OCI-LY7 (cell line): ENCODE data around the gene SMTNL2. TPM values are rescaled to one million over a fixed set of nuclear protein-coding genes. Genes with fewer than 3 reads are reported as not detected.

Source experiments
- BruUV-seq: library from RNA; stranded (reverse); fragments of 400-500 nt; replicated peaks from 2 replicates; lab custom pipeline; 2021; lab: Mats Ljungman, UMichigan
- CTCF ChIA-PET: fragments of 300-600 bp; sonication (Branson Sonifier 250); formaldehyde crosslinking; loops from one replicate; lab custom pipeline; 2022; ENCODE audit warnings: antibody characterized with exemption; ENCODE audit not compliant: unreplicated experiment; lab: Charles Lee
- POLR2A ChIA-PET: fragments of 300-600 bp; sonication (Branson Sonifier 250); formaldehyde crosslinking; loops from one replicate; lab custom pipeline; 2022; ENCODE audit warnings: antibody characterized with exemption; lab: Charles Lee
- DNase-seq: peaks from one replicate; pipeline ENCODE4 v3.0.0-alpha.2; 2015; ENCODE audit warnings: low spot score
- H2AFZ ChIP-seq: fragments of 200-600 bp; sonication (generic), shearing (Covaris generic); 2 replicates; pipeline ENCODE4 v1.6.1; 2014; ENCODE audit warnings: mild to moderate bottlenecking, antibody characterized with exemption, low read length, moderate library complexity
- H3K27ac ChIP-seq: fragments of 200-600 bp; sonication (generic); 2 replicates; pipeline ENCODE4 v1.5.1; 2014; ENCODE audit warnings: mixed run types, low read depth, mild to moderate bottlenecking, moderate library complexity, low read length, inconsistent platforms; ENCODE audit not compliant: poor library complexity, severe bottlenecking
- H3K36me3 ChIP-seq: fragments of 200-600 bp; sonication (generic); 2 replicates; pipeline ENCODE4 v1.6.1; 2014; ENCODE audit warnings: mild to moderate bottlenecking, antibody characterized with exemption, low read length, moderate library complexity, mixed read lengths; ENCODE audit not compliant: insufficient read depth
- H3K4me1 ChIP-seq: fragments of 200-600 bp; sonication (generic); 2 replicates; pipeline ENCODE4 v1.5.1; 2014; ENCODE audit warnings: mild to moderate bottlenecking, low read length; ENCODE audit not compliant: insufficient read depth, poor library complexity, severe bottlenecking
- H3K4me2 ChIP-seq: fragments of 200-600 bp; sonication (generic); 2 replicates; pipeline ENCODE4 v1.6.1; 2014; ENCODE audit warnings: mild to moderate bottlenecking, low read length
- H3K4me3 ChIP-seq: fragments of 200-600 bp; sonication (generic); 2 replicates; pipeline ENCODE4 v1.5.1; 2014; ENCODE audit warnings: mild to moderate bottlenecking, low read depth, low read length; ENCODE audit not compliant: poor library complexity, severe bottlenecking
- H3K79me2 ChIP-seq: fragments of 200-600 bp; sonication (generic); 2 replicates; pipeline ENCODE4 v1.6.1; 2016; ENCODE audit warnings: low read depth, mild to moderate bottlenecking, low read length, moderate library complexity, mixed read lengths; ENCODE audit not compliant: insufficient read depth
- H3K9me2 ChIP-seq: fragments of 200-600 bp; sonication (generic); 2 replicates; pipeline ENCODE4 v1.6.1; 2016; ENCODE audit warnings: mild to moderate bottlenecking, low read length, mixed read lengths; ENCODE audit not compliant: insufficient read depth
- H3K9me3 ChIP-seq: fragments of 200-600 bp; sonication (generic); 2 replicates; pipeline ENCODE4 v1.6.1; 2014; ENCODE audit warnings: mild to moderate bottlenecking, mixed run types, low read length, mixed read lengths
- H4K20me1 ChIP-seq: fragments of 200-600 bp; sonication (generic); 2 replicates; pipeline ENCODE4 v1.6.1; 2014; ENCODE audit warnings: mild to moderate bottlenecking, antibody characterized with exemption, low read length, moderate library complexity, mixed read lengths; ENCODE audit not compliant: insufficient read depth
- EZH2phosphoT487 ChIP-seq: fragments of 200-600 bp; sonication (generic); IDR thresholded peaks from 2 replicates; pipeline ENCODE4 v1.6.1; 2018; ENCODE audit warnings: low read depth, borderline replicate concordance, mild to moderate bottlenecking, mixed run types, antibody characterized with exemption, low read length, moderate library complexity, mixed read lengths
- intact Hi-C: fragments of 100-400 bp; cut with micrococcal nuclease; formaldehyde crosslinking; loops from one replicate; pipeline ENCODE4 v1.10.0; 2022; ENCODE audit not compliant: unreplicated experiment
- total RNA-seq, 2 experiments: library from RNA; depleted of rRNA in 1 of 2; stranded (reverse); fragments of >200 nt in 1 of 2; shearing (Covaris generic) in 1 of 2; gene quantifications; 2 replicates each; pipeline ENCODE4 v1.2.3, GENCODE V29; 2014 to 2022
- TF ChIP-seq, protein P1 (sequence below): fragments of 200-600 bp; sonication (generic); conservative IDR thresholded peaks from 2 replicates; pipeline ENCODE4 v1.5.1; 2014; ENCODE audit warnings: mild to moderate bottlenecking, antibody characterized with exemption, low read length, moderate library complexity, mixed read lengths

The SMTNL2 gene
- total RNA-seq, 2 experiments from 2014 or later: not detected

- BruUV-seq: no TSS peak
- TF ChIP-seq, protein P1, sequence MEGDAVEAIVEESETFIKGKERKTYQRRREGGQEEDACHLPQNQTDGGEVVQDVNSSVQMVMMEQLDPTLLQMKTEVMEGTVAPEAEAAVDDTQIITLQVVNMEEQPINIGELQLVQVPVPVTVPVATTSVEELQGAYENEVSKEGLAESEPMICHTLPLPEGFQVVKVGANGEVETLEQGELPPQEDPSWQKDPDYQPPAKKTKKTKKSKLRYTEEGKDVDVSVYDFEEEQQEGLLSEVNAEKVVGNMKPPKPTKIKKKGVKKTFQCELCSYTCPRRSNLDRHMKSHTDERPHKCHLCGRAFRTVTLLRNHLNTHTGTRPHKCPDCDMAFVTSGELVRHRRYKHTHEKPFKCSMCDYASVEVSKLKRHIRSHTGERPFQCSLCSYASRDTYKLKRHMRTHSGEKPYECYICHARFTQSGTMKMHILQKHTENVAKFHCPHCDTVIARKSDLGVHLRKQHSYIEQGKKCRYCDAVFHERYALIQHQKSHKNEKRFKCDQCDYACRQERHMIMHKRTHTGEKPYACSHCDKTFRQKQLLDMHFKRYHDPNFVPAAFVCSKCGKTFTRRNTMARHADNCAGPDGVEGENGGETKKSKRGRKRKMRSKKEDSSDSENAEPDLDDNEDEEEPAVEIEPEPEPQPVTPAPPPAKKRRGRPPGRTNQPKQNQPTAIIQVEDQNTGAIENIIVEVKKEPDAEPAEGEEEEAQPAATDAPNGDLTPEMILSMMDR: no peak
- TF ChIP-seq EZH2phosphoT487: no peak
- DNase-seq: no peak
- Histone ChIP-seq H4K20me1 (no peaks in the 10 kb centered on the region), H3K4me3 (no peak overlapping the region), H3K27ac (no peak overlapping the region), H3K36me3 (no peaks in the 10 kb centered on the region), H3K9me3 (no peaks in the 10 kb centered on the region), H3K4me1 (no peaks in the 10 kb centered on the region), H3K79me2 (no peaks in the 10 kb centered on the region), H3K9me2 (no peaks in the 10 kb centered on the region), H2AFZ (no peak overlapping the region), H3K4me2 (no peak overlapping the region)
- intact Hi-C loops: no loop called here
- POLR2A ChIA-PET: interaction anchor here (0.6 kb wide), 1 partner anchor 102 kb away, joined by 4 read pairs; no protein-coding TSS in a partner anchor
- CTCF ChIA-PET: no interaction called here
These were observed 7.2 kb downstream of the SMTNL2 start for GRCh38 chr17:4591529-4591928.

- no peaks in the 10 kb centered on the region for H3K4me1 ChIP-seq
- TF ChIP-seq, protein P1: no peak
- no peak for TF ChIP-seq EZH2phosphoT487
- CTCF ChIA-PET: no interaction called here
- BruUV-seq: no TSS peak
- POLR2A ChIA-PET: interaction anchor here (0.6 kb wide), 2 partner anchors 38 to 103 kb away, joined by 4 to 6 read pairs; no protein-coding TSS in a partner anchor
- no peak overlapping the region for H2AFZ ChIP-seq
- no peaks in the 10 kb centered on the region for H3K9me2 ChIP-seq
- no peak overlapping the region for H3K4me2 ChIP-seq
- H3K79me2 ChIP-seq: no peaks in the 10 kb centered on the region
- intact Hi-C loops: no loop called here
- no peak overlapping the region for H3K27ac ChIP-seq
- H3K9me3 ChIP-seq: no peaks in the 10 kb centered on the region
- no peaks in the 10 kb centered on the region for H4K20me1 ChIP-seq
- H3K36me3 ChIP-seq: no peaks in the 10 kb centered on the region
- no peak overlapping the region for H3K4me3 ChIP-seq
- DNase-seq: no peak
These were observed 8.1 kb downstream of the SMTNL2 start for GRCh38 chr17:4592240-4593005.

DNA sequence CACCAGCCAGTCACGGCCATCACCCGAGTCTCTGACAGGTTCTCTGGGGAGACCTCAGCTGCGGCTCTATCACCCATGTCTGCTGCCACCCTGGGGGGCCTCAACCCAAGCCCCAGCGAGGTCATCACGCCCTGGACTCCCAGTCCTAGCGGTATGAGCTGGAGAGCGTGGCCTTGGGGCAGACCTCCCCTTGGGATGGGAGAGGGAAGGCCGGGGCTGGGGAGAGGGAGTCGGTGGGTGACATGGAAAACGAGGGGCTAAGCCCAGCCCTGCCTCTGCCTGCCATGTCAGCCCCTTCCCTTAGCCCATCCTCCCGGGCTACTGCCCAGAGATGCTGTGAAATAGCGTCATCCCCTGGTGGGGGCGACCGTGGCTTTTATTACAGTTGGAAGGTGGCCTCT is 8.7 kb downstream of the SMTNL2 start:
- no peaks in the 10 kb centered on the region for H3K9me2 ChIP-seq
- TF ChIP-seq EZH2phosphoT487: no peak
- TF ChIP-seq, protein P1: no peak
- no peak overlapping the region for H3K4me3 ChIP-seq
- DNase-seq: no peak
- H3K4me1 ChIP-seq: no peaks in the 10 kb centered on the region
- H2AFZ ChIP-seq: no peak overlapping the region
- no peaks in the 10 kb centered on the region for H3K36me3 ChIP-seq
- H3K4me2 ChIP-seq: no peak overlapping the region
- no peaks in the 10 kb centered on the region for H3K79me2 ChIP-seq
- no peak overlapping the region for H3K27ac ChIP-seq
- H3K9me3 ChIP-seq: no peaks in the 10 kb centered on the region
- no peaks in the 10 kb centered on the region for H4K20me1 ChIP-seq
- no TSS peak for BruUV-seq
- intact Hi-C loops: no loop called here
- ChIA-PET POLR2A (interaction anchor here (0.6 kb wide), 1 partner anchor 37 kb away, joined by 6 read pairs; no protein-coding TSS in a partner anchor), CTCF (no interaction called here)
